ENCODE measurements around the gene USP25.

Gene USP25, protein sequence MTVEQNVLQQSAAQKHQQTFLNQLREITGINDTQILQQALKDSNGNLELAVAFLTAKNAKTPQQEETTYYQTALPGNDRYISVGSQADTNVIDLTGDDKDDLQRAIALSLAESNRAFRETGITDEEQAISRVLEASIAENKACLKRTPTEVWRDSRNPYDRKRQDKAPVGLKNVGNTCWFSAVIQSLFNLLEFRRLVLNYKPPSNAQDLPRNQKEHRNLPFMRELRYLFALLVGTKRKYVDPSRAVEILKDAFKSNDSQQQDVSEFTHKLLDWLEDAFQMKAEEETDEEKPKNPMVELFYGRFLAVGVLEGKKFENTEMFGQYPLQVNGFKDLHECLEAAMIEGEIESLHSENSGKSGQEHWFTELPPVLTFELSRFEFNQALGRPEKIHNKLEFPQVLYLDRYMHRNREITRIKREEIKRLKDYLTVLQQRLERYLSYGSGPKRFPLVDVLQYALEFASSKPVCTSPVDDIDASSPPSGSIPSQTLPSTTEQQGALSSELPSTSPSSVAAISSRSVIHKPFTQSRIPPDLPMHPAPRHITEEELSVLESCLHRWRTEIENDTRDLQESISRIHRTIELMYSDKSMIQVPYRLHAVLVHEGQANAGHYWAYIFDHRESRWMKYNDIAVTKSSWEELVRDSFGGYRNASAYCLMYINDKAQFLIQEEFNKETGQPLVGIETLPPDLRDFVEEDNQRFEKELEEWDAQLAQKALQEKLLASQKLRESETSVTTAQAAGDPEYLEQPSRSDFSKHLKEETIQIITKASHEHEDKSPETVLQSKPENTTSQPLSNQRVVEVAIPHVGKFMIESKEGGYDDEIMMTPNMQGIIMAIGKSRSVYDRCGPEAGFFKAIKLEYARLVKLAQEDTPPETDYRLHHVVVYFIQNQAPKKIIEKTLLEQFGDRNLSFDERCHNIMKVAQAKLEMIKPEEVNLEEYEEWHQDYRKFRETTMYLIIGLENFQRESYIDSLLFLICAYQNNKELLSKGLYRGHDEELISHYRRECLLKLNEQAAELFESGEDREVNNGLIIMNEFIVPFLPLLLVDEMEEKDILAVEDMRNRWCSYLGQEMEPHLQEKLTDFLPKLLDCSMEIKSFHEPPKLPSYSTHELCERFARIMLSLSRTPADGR

DNA sequence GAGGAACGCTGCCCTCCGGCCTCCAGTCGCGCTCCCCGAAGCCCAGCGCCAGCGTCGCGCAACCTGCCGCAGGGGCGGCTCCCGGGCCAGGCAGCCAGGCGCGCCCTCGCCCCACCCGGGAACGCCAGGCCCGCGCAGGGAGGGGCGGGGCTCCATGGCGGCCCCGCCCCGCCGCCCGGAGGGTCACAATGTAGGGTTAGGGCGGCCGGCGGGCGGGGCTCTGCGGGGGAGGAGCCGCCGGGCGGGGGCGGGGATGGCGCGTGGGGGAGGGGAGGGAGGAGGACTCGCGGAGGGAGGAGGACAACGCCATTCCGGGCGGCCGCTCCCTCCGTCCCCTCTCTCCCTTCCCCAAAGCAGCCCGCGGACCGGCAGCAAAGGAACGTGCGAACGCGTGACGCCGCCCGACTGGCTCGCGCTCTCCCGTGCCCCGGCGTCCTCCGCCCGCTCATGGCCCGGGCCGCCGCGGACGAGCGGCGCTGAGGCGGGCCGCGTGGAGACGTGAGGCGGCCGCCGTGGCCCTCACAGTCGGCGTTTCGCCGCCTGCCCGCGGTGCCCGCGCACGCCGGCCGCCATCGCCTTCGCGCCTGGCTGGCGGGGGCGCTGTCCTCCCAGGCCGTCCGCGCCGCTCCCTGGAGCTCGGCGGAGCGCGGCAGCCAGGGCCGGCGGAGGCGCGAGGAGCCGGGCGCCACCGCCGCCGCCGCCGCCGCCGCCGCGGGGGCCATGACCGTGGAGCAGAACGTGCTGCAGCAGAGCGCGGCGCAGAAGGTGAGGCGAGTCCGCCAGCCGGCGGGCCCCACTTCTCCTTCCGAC lies at the start of gene USP25:
Gene USP25 (plus strand): TSS at position 309 of the 810 bp plus-strand sequence. CDS start 412 bp downstream, at position 721.
- peak; percentile 80 for FAIRE-seq
- peak; percentile 85 for DNase-seq (ENCODE audit: insufficient read length, low spot score)

DNA sequence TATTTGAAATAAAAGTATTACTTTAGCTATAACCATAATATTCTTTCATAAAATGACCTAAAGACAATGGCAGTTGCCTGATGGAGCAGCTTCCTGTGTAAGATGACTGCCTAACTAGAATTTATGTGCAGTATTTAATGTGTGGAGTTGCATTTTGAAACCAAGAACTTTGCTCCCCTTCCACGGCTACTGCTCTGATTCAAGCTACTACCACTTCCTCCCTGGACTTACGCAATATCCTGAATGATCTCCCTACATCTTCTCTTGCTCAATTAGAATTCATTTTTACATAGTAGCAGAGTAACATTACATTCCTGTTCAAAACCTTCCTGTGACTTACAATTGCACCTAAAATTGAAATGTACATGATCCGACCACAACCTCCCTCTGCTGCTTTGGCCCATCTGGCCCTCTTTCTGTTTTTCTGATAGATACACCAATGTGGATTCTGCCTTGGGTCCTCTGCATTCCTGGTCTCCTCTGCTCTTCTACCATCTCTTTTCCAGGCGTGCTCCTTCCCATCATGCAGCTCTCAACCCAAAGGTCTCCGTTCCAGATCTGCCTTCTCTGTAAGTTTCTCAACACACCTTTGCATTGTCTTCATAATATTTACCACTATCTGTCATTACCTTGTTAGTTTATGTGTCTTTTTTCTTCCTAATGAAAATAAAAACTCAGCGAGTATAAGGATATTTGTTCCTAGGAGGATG lies 47.4 kb upstream of the USP25 start:
- DNase-seq (ENCODE audit: insufficient read length, low spot score) (peak; percentile 27), FAIRE-seq (no peak)

DNA sequence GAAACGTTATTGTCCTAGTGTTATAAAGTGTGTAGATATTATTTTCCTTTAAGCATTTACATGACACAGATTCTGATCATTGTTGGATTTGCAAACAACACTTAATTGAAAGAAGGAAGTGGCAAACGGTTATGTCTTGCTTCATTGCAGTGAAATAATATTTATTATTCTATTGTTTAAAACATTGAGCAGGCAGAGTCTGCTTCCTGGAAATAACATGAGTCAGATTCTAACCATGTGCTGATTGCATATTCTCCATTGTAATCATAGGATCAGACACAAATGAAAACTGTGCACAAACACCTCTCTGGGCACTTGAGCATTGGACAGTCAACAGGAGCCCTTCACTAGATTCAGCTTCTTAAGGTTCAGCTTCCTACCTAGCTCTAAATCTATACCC lies 46.8 kb upstream of the USP25 start:
- no peak for DNase-seq (ENCODE audit: insufficient read length, low spot score)
- no peak for FAIRE-seq

DNA sequence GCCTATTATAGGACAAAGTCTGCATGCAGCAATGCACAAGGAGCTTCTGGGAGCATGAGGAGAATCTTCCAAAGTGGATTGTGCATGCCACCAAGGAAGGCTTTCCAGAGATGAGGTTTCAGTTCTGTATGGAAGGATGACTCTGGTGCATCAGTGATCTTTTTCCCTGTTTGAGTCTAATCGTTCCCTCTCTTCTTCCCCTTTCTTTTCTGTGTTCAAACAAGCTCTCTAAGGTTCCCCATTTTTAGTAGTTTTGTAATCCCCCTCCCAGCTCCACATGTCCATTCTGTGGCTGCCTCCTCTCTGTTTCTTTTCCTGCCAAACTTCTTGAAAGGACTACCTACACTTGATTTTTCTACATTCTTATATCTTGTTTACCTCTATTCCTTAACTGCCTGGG lies 43.3 kb upstream of the USP25 start:
- no peak for FAIRE-seq
- no peak for DNase-seq (ENCODE audit: insufficient read length, low spot score)

DNA sequence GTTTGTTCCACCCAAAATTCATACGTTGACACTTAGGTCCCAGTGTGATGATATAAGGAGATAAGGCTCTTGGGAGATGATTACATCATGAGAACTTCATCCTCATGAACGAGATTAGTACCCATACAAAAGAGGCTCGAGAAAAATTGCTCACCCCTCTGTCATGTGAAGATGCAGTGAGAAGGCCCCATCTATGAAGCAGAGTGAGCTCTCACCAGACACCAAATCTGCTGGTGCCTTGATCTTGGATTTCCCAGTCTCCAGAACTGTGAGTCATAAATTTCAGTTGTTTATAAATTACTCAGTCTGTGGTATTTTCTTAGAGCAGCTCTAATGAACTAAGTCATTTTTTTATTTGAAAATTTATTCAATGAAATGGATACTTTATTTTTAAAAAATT lies 42.6 kb upstream of the USP25 start:
- FAIRE-seq: no peak
- no peak for DNase-seq (ENCODE audit: insufficient read length, low spot score)

DNA sequence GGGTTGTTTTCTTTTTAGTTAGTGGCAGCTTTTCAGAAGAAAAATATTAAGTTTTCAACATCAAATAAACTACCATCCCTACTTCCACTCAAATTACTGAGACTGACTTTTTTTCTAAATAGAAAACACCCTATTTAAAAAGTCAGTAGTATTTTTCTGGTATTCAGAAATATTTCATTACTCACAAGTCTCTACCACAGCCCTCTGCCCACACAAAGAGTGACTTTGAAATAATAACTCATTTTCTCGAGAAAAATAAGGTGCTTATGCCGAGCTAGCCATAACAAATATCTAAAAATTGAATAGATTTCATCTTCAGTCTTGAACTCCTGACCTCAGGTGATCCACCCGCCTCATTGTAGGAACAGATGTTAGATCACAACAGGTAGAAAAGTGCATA lies 41.8 kb upstream of the USP25 start:
- FAIRE-seq (no peak), DNase-seq (ENCODE audit: insufficient read length, low spot score) (no peak)

DNA sequence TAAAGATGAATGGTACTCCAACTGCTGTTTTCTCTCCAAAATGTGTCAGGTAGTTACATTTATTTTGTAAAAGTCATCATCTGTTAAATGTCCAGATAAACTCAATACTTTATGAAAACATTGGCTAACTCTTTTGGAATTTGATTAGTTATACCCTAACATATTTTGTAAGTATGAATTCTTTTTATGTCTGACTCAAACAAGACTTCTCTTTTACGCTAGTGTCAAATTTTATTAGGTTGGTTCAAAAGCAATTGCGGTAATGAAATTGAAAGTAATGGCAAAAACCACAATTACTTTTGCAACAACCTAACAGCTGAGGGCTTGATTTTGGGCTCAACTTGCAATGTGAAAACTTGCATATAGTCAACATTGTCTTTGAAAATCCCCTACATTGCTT lies 41.0 kb upstream of the USP25 start:
- no peak for FAIRE-seq

DNA sequence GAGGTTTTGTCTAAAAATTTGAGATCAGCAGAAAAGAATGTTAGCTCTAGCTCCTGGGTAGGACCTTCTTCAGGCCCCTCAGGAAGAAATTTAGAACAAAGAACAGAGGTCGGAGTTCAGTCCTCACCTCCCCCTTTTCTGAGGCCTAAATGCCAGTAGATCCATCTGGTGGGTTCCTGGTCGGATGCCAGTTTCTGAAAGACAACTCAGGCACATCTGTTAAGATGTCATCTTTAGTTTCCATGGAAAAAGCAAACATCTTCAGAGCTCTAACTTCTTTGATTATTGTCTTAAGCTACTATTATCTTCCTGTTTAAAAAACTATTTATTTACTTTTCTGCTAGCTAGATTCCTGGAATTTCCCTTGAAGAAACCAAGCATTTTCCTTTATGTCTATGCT lies 37.1 kb upstream of the USP25 start:
- DNase-seq (ENCODE audit: insufficient read length, low spot score) (no peak), FAIRE-seq (no peak)

More for the DNA sequence above, 41.0 kb upstream of the USP25 start:
- DNase-seq (ENCODE audit: insufficient read length, low spot score): no peak

DNA sequence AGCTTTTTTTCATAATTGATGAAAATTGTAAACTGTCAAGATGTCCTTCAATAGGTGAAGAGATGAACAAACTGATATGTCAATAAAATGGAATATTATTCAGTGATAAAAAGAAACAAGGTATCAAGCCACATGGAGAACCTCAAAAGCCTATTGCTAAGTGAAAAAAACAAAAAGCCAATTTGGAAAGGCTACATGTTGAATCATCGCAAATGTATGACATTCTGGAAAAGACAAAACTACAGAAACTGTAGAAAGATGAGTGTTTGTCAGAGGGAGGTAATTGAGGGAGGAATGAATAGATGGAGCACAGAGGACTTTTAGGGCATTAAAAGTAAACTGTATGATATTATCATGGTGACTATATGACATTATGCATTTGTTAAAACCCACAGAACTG lies 34.5 kb upstream of the USP25 start:
- FAIRE-seq (no peak), DNase-seq (ENCODE audit: insufficient read length, low spot score) (no peak)

DNA sequence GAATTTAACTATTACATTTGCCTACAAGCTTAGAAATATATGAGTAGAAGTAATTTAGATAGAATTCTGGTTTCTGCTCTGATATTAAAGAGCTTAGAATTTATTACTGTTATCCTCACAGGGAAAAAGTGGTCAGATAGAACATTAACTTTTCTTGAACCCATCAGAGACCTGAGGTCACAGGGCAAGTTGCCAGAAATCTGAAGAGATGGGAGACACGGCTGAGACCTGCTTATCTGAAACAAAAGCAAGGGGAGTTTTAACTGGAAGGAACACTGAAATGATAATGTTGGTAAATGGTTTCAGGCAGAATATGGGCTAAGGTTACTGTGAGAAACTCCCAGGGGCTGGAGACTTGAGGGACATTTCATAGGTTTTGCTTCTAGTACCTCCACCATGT lies 28.0 kb upstream of the USP25 start:
- FAIRE-seq: no peak
- DNase-seq (ENCODE audit: insufficient read length, low spot score): no peak

DNA sequence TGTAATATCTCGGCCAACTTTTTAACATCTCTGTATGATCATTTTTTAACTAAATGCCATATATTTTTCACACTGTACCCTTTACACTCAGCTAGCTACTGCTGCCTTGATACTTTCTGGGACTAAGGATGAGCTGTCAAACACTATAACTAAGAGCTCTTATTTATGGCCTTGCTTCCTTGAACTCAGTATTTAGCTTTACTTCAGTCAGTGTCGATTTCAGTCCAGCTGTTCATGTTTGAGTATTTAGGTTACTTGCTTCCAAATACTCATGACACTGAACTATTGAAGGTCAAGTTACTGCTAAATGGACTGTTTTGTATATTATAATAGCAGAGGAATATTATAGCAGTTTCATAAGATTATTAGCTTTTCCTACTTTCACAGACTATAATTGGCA lies 25.9 kb upstream of the USP25 start:
- peak; percentile 23 for FAIRE-seq

DNA sequence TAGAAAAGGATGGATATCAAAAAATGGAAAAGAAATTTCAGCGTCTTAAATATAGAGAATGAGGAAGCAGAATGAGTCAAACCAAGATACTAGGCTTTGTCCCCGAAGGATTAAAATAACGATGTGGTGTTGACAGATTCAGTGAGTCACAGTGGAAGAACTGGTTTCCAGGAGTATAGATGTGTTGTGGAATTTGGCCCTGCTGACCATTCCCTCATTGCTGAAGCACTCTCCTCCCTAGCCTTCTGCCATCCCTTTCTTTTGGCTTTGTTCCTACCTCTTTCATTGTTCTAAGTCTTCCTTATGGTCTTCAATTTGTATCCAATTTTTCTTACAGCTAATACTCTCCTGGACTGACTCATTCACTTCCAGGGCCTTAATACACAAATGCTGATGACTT lies 23.1 kb upstream of the USP25 start:
- DNase-seq (ENCODE audit: insufficient read length, low spot score): peak; percentile 69
- FAIRE-seq: peak; percentile 75

More for the DNA sequence above, 25.9 kb upstream of the USP25 start:
- DNase-seq (ENCODE audit: insufficient read length, low spot score): no peak

DNA sequence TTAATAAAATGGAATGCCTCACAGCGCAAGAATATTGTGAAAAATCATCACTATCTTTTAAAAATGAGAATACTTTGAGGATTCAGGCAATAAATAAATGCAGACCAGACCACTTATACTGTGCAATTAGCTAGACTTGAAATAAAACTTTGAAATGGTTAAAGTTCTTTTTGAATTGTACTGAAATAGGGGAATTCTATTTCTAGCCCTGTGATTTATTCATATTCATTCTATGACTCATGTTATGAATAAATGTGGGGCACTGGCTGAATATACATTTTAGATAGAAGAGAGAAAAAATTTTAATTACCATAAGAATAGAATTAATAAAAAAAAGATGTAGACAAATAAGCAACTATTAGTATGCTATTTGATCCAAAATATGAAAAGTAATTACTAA lies 16.4 kb upstream of the USP25 start:
- DNase-seq (ENCODE audit: insufficient read length, low spot score) (no peak), FAIRE-seq (no peak)

DNA sequence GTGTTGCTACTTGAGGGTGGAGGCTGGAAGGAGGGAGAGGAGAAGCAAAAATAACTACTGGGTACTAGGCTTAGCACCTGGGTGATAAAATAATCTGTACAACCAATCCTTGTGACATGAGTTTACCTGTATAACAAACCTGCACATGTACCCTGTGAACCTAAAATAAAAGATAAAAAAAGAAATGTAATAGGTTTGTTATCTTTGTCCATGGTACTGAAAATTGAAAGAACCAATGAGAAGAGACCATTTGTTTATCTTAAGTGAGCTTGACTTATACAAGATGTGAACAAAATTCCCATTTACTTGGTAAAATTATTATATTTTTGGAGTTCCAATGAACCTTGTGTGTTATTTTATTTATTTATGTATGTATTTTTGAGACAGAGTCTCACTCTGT lies 11.1 kb upstream of the USP25 start:
- no peak for DNase-seq (ENCODE audit: insufficient read length, low spot score)
- no peak for FAIRE-seq

DNA sequence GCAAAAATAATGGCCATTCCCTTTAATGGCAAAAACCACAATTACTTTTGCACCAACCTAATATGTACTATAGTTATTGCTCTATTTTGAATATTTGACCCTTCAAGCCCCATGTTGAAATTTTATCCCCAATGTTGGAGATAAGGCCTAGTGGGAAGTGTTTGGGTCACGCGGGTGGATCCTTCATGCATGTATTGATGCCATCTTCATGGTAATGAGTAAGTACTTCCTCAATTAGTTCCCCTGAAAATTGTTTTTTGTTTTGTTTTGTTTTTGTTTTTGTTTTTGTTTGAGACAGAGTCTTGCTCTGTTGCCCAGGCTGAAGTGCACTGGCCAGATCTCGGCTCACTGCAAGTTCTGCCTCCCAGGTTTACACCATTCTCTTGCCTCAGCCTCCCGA lies 9.8 kb upstream of the USP25 start:
- no peak for FAIRE-seq

DNA sequence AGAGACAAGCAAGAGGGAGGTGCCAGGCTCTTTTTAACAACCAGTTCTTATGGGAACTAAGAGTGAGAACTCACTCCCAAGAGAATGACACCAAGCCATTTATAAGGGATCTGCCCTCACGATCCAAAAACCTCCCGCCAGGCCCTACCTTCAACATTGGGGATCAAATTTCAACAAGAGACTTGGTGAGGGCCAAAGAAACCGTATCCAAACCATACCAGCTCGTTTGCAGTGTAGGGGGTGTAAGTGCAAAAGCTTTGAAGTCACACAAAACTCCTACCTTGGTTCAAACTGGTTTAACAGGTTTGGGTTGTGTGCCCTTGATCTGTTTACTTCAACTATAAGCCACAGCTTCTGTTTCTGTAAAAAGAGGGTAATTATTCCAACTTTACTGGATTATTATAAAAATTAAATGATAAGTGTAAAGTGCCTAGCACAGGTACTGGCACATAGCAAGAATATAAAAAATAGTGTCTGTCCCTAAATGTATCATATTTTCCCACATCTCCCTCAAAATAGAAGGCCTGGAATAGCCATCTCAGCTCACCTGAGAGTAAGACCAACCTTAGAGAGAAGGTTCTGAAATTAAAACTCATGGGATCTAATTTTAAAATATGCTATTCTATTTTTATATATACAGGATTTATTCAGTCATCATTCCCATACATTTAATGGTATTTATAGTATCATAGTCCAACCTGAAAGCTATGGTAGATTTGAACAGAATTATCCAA lies 7.0 kb upstream of the USP25 start:
- no peak for FAIRE-seq
- no peak for DNase-seq (ENCODE audit: insufficient read length, low spot score)

More for the DNA sequence above, 9.8 kb upstream of the USP25 start:
- no peak for DNase-seq (ENCODE audit: insufficient read length, low spot score)

DNA sequence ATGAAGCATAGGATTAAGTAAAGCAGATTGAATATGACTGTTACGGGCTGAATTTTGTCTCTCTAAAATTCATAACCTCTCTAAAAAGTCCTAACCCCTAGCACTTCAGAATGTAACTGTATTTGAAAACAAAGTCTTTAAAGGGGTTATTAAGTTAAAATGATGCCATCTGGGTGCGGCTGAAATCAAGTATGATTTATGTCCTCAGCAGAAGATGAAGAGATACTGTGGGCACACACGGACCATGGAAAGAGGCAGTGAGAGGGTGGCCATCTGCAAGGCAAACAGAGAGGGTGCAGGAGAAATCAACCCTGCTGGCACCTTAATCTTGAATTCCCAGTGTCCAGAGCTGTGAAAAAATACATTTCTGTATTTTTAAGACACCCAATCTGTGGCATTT lies 3.8 kb upstream of the USP25 start:
- no peak for FAIRE-seq

DNA sequence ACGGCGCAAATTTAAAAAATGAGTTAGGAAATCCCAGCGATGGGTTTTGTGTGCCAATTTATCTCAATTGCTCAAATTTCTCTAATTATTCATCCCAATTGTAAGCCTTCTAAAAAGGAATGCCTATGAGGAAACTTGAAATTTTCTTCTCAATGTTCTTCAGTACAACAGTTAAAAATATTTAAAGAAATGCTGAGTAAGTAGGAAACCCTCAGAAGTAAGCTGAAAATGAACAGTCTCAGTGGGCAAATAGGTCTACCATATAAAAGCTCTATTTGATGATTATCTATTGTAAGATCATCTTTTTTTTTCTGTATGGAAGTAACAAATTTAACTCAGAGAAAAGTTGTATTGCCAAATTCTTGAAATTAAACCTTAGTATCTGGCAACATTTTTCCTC lies 1.7 kb upstream of the USP25 start:
- FAIRE-seq: no peak
- DNase-seq (ENCODE audit: insufficient read length, low spot score): no peak

More for the DNA sequence above, 3.8 kb upstream of the USP25 start:
- no peak for DNase-seq (ENCODE audit: insufficient read length, low spot score)

DNA sequence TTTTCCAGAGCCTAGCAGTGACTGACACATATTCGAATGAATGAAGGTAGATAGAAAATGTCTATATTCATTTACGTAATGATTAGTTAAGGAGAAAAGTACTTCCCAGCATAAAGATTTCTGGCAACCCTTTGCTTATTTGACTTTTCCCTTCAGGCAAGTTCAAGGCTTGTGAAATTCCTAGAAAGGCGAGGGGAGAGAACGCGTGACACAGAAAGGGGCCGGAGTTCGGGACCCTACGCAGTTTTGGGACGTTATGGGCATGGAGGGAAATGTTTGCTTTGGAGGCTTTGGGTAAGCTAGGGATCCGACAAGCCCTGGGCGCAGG lies 472 bp upstream of the USP25 start:
- DNase-seq (ENCODE audit: insufficient read length, low spot score) (no peak), FAIRE-seq (no peak)
